Esophagus muscularis mucosa (tissue), 3 donors: ENCODE results near the gene ASB13.

ENCODE experiments used
- CTCF ChIP-seq, 3 experiments: fragments of 200-600 bp in 2 of 3; fragments of 450-650 bp in 1 of 3; sonication (generic) in 2 of 3; IDR thresholded peaks; one replicate each; pipeline ENCODE4 v1.5.1; 2017 to 2019; ENCODE audit warnings: antibody characterized with exemption in 3 of 3, mild to moderate bottlenecking in 2 of 3, moderate library complexity in 1 of 3
- POLR2A ChIP-seq: fragments of 450-650 bp; IDR thresholded peaks from one replicate; pipeline ENCODE4 v1.6.1; 2017; ENCODE audit warnings: antibody characterized with exemption, moderate library complexity, mild to moderate bottlenecking, low read depth

GRCh38 chr10:5683065-5683464, 16.7 kb upstream of the ASB13 start:
- TF ChIP-seq POLR2A (no peak), CTCF (IDR thresholded peaks at IDR 0.05) (no peak)
